CD4-positive, alpha-beta memory T cell (primary cell): ENCODE data around the gene NPEPL1. TPM values are rescaled to one million over a fixed set of nuclear protein-coding genes. Genes with fewer than 3 reads are reported as not detected.

Experiments
- CTCF ChIA-PET: fragments of 350-600 bp; sonication (Branson Sonifier 250); formaldehyde crosslinking; loops from one replicate; lab custom pipeline; 2021; ENCODE audit warnings: inconsistent platforms; ENCODE audit not compliant: partially characterized antibody; lab: Charles Lee
- POLR2A ChIA-PET: fragments of 350-600 bp; sonication (Branson Sonifier 250); formaldehyde crosslinking; loops from one replicate; lab custom pipeline; 2021; ENCODE audit not compliant: partially characterized antibody; lab: Charles Lee
- DNase-seq, 5 donors: peaks; one replicate each; pipeline versions ENCODE4 v3.0.0 to v3.0.0-alpha.2; 2020 to 2022; ENCODE audit warnings: mixed read lengths in 1 of 5
- H3K27ac ChIP-seq: one replicate; pipeline ENCODE4 v1.7.0; 2013; ENCODE audit warnings: low read depth, low read length
- H3K27me3 ChIP-seq: 2 replicates; pipeline ENCODE4 v1.7.0; 2013; ENCODE audit warnings: mild to moderate bottlenecking, low read length, moderate library complexity; ENCODE audit not compliant: insufficient read depth
- H3K36me3 ChIP-seq: 2 replicates; pipeline ENCODE4 v1.7.0; 2013; ENCODE audit warnings: mild to moderate bottlenecking, low read length, moderate library complexity; ENCODE audit not compliant: insufficient read depth
- H3K4me1 ChIP-seq: 2 replicates; pipeline ENCODE4 v1.7.0; 2013; ENCODE audit warnings: mild to moderate bottlenecking, low read length, moderate library complexity; ENCODE audit not compliant: insufficient read depth
- H3K4me3 ChIP-seq, 2 donors: one replicate each; pipeline ENCODE4 v1.7.0; 2013; ENCODE audit warnings: low read length in 2 of 2, mild to moderate bottlenecking in 1 of 2
- H3K9me3 ChIP-seq, 2 donors: one replicate each; pipeline ENCODE4 v1.7.0; 2013; ENCODE audit warnings: low read length in 2 of 2, control low read depth in 1 of 2; ENCODE audit not compliant: control insufficient read depth in 1 of 2
- H3K27ac Mint-ChIP-seq, 7 donors: one replicate each; pipeline ENCODE4 v1.8.0; 2020 to 2021; ENCODE audit warnings: mixed read lengths in 7 of 7, mild to moderate bottlenecking in 6 of 7, inconsistent platforms in 3 of 7, moderate library complexity in 3 of 7
- H3K27me3 Mint-ChIP-seq, 2 donors: one replicate each; pipeline ENCODE4 v1.8.0; 2020 to 2021; ENCODE audit warnings: mixed read lengths in 2 of 2
- H3K36me3 Mint-ChIP-seq, 2 donors: one replicate each; pipeline ENCODE4 v1.8.0; 2020 to 2021; ENCODE audit warnings: mixed read lengths in 2 of 2, inconsistent platforms in 1 of 2, mild to moderate bottlenecking in 1 of 2
- H3K4me1 Mint-ChIP-seq, 4 donors: one replicate each; pipeline ENCODE4 v1.8.0; 2020 to 2021; ENCODE audit warnings: mixed read lengths in 4 of 4, mild to moderate bottlenecking in 1 of 4
- H3K4me3 Mint-ChIP-seq, 8 donors: one replicate each; pipeline ENCODE4 v1.8.0; 2020 to 2021; ENCODE audit warnings: mixed read lengths in 8 of 8, mild to moderate bottlenecking in 7 of 8, moderate library complexity in 6 of 8, inconsistent platforms in 3 of 8
- H3K9me3 Mint-ChIP-seq, 8 donors: one replicate each; pipeline ENCODE4 v1.8.0; 2020 to 2021; ENCODE audit warnings: mixed read lengths in 8 of 8, mild to moderate bottlenecking in 5 of 8, inconsistent platforms in 3 of 8, moderate library complexity in 1 of 8
- intact Hi-C: fragments of 100-400 bp; cut with micrococcal nuclease; formaldehyde crosslinking; loops from one replicate; pipeline ENCODE4 v1.15.1; 2023
- polyA plus RNA-seq, 2 donors: library from polyadenylated mRNA; unstranded; fragments of 300-500 nt; fragmentation: Illumina TruSeq; gene quantifications; one replicate each; pipeline ENCODE4 v1.2.3, GENCODE V29; 2021
- total RNA-seq, 2 experiments: library from RNA; stranded (reverse); gene quantifications; one replicate each; pipeline ENCODE4 v1.2.3, GENCODE V29; 2021

Gene NPEPL1
- total and polyA plus RNA-seq, 4 experiments from 2014 or later: 8.9 to 44.8 (median 28.1) TPM

- peak overlapping the region in 1 of 7 donors; percentile 36 for H3K27ac Mint-ChIP-seq
- DNase-seq: no peak
- POLR2A ChIA-PET: interaction anchor here (1.2 kb wide), 1 partner anchor 12 kb away, joined by 4 read pairs; no protein-coding TSS in a partner anchor
These were observed 12.8 kb downstream of the NPEPL1 start for GRCh38 chr20:58705208-58705926.

DNA sequence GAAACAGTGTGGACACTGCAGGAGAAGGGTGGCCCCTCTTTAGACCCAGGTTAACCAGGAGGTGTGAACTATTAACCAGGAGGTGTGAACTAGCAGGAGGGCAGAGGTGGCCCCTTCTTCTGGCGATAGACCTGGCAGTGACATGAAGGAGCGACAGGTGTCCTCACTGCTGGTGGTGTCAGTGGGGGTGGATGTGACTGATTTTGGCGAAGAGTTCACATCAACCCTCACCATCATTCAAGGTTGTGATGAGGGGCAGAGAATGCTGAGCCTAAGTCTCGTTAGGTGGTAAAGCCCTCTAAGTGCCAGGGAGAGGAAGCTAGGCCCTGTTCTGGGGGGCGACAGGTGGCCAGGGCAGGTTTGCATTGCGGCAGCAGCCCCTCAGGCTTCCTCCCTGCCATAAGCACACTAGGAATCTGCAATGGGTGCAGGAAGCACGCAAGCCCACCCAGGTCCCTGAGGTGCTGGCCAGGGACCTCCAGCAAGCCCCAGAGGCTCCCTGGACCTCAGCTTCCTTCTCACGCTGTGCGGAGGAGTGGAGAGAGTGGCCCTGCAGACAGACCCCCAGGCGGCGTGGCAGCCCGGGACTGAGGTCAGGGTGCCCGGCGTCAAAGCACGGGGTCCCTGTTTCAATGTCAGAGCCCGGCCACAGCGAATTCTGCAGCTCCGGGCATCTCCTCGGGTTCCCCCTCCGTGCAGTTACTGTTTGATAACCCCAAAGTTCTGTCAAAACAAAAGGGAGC, 13.7 kb downstream of the NPEPL1 start:
- no peak for DNase-seq
- Histone ChIP-seq H3K4me1 (no peaks in the 10 kb centered on the region), H3K4me3 (no peak overlapping the region), H3K27ac (no peak overlapping the region), H3K27me3 (no peaks in the 10 kb centered on the region), H3K9me3 (no peaks in the 10 kb centered on the region), H3K36me3 (peaks cover 15% of the 10 kb centered on the region)
- peaks cover 29 to 36% of the 10 kb centered on the region in 2 donors for H3K36me3 Mint-ChIP-seq
- intact Hi-C loops: no loop called here
- no peak overlapping the region for H3K4me3 Mint-ChIP-seq
- CTCF ChIA-PET: interaction anchor here (1.1 to 1.5 kb wide), 3 partner anchors 11 to 49 kb away, joined by 3 to 4 read pairs (median 4); no protein-coding TSS in a partner anchor
- H3K27ac Mint-ChIP-seq: no peak overlapping the region
- POLR2A ChIA-PET: no interaction called here
- peaks cover 0 to 1% (median 0%) of the 10 kb centered on the region in 8 donors for H3K9me3 Mint-ChIP-seq
- H3K27me3 Mint-ChIP-seq: no peaks in the 10 kb centered on the region
- peaks cover 0 to 2% (median under 1%) of the 10 kb centered on the region in 4 donors for H3K4me1 Mint-ChIP-seq

More at GRCh38 chr20:58705208-58705926, 12.8 kb downstream of the NPEPL1 start:
- intact Hi-C loops: no loop called here
- Mint-ChIP-seq H3K9me3 (peaks cover 0 to 1% (median 0%) of the 10 kb centered on the region in 8 donors), H3K4me3 (no peak overlapping the region), H3K4me1 (peaks cover 0 to 2% (median under 1%) of the 10 kb centered on the region in 4 donors), H3K36me3 (peaks cover 32 to 40% of the 10 kb centered on the region in 2 donors), H3K27me3 (no peaks in the 10 kb centered on the region)
- Histone ChIP-seq H3K4me3 (no peak overlapping the region), H3K4me1 (no peaks in the 10 kb centered on the region), H3K36me3 (peaks cover 15% of the 10 kb centered on the region), H3K9me3 (no peaks in the 10 kb centered on the region), H3K27me3 (no peaks in the 10 kb centered on the region), H3K27ac (no peak overlapping the region)
- CTCF ChIA-PET: interaction anchor here (1.1 to 1.6 kb wide), 4 partner anchors 10 to 54 kb away, joined by 3 to 4 read pairs (median 4); partner anchors contain the start of gene STX16

DNA sequence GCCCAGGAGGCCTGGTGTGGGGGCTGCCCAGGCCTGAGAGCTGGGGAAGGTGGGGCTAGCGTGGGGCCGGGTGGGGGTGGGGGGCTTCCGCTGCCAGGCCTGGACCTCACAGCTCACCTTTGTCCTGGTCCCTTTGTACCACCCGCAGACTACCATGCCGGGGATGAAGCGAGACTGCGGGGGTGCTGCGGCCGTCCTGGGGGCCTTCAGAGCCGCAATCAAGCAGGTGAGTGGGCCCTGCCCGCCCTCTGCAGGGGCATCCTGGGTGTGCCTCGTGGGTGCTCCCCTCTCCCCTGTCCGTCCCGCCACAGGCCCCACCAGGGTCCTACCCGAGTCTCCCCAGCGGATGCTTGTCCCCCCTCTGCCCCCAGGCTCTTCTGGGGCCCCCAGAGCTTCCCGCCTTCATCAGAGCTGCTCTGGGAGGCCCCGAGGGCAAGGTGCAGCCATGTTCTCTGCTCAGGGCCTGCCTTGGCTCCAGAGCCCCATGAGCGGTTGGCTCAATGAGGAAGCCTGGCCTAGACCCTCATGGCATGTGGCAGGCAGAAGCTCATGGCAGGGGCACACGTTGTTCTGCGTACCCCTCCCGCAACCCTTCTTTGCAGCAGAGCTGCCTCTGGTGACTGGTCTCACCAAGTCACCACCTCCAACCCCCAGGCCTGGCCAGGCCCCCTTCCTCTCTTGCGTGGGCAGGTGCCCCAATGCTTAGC, 14.5 kb downstream of the NPEPL1 start:
- Histone ChIP-seq H3K27ac (no peak overlapping the region), H3K36me3 (peaks cover 15% of the 10 kb centered on the region), H3K9me3 (no peaks in the 10 kb centered on the region), H3K27me3 (no peaks in the 10 kb centered on the region), H3K4me1 (no peaks in the 10 kb centered on the region), H3K4me3 (no peak overlapping the region)
- Mint-ChIP-seq H3K27me3 (no peaks in the 10 kb centered on the region), H3K9me3 (peaks cover 0 to 1% (median 0%) of the 10 kb centered on the region in 8 donors), H3K4me1 (peaks cover 0 to 2% (median under 1%) of the 10 kb centered on the region in 4 donors), H3K4me3 (no peak overlapping the region), H3K36me3 (peaks cover 29 to 34% of the 10 kb centered on the region in 2 donors), H3K27ac (no peak overlapping the region)
- ChIA-PET CTCF (interaction anchor here (1.5 kb wide), 1 partner anchor 48 kb away, joined by 3 read pairs; no protein-coding TSS in a partner anchor), POLR2A (no interaction called here)
- DNase-seq: no peak
- intact Hi-C loops: no loop called here

- H3K9me3 ChIP-seq: no peaks in the 10 kb centered on the region
- H3K4me3 ChIP-seq: no peak overlapping the region
- no peak for DNase-seq
- Mint-ChIP-seq H3K9me3 (peaks cover 0 to 1% (median 0%) of the 10 kb centered on the region in 8 donors), H3K27me3 (no peaks in the 10 kb centered on the region), H3K27ac (no peak overlapping the region), H3K4me1 (peaks cover 0 to 2% (median 0%) of the 10 kb centered on the region in 4 donors), H3K4me3 (peak overlapping the region in 1 of 8 donors; percentile 52), H3K36me3 (peaks cover 22 to 28% of the 10 kb centered on the region in 2 donors)
- ChIA-PET POLR2A (no interaction called here), CTCF (interaction anchor here (1.5 kb wide), 1 partner anchor 47 kb away, joined by 3 read pairs; no protein-coding TSS in a partner anchor)
- intact Hi-C loops: no loop called here
- H3K27ac ChIP-seq: no peak overlapping the region
- H3K36me3 ChIP-seq: peaks cover 14% of the 10 kb centered on the region
- H3K27me3 ChIP-seq: no peaks in the 10 kb centered on the region
- no peaks in the 10 kb centered on the region for H3K4me1 ChIP-seq
These were observed 15.2 kb downstream of the NPEPL1 start for GRCh38 chr20:58707770-58708169.

GRCh38 chr20:58708246-58708931, 15.8 kb downstream of the NPEPL1 start:
- POLR2A ChIA-PET: no interaction called here

GRCh38 chr20:58709013-58709702, 16.6 kb downstream of the NPEPL1 start:
- Mint-ChIP-seq H3K36me3 (peaks cover 13 to 20% of the 10 kb centered on the region in 2 donors), H3K4me3 (no peak overlapping the region), H3K9me3 (peaks cover 0 to 1% (median 0%) of the 10 kb centered on the region in 8 donors), H3K27ac (peak overlapping the region in 1 of 7 donors; percentile 8), H3K4me1 (peaks cover 0 to 2% (median 0%) of the 10 kb centered on the region in 4 donors), H3K27me3 (no peaks in the 10 kb centered on the region)
- CTCF ChIA-PET: no interaction called here
- Histone ChIP-seq H3K4me3 (no peak overlapping the region), H3K36me3 (no peaks in the 10 kb centered on the region), H3K27me3 (no peaks in the 10 kb centered on the region), H3K4me1 (no peaks in the 10 kb centered on the region), H3K27ac (no peak overlapping the region), H3K9me3 (no peaks in the 10 kb centered on the region)
- DNase-seq: no peak
- intact Hi-C loops: no loop called here
- POLR2A ChIA-PET: no interaction called here

More at GRCh38 chr20:58708246-58708931, 15.8 kb downstream of the NPEPL1 start:
- H3K4me1 ChIP-seq: no peaks in the 10 kb centered on the region
- H3K27ac ChIP-seq: no peak overlapping the region
- CTCF ChIA-PET: interaction anchor here (1.5 kb wide), 1 partner anchor 47 kb away, joined by 3 read pairs; no protein-coding TSS in a partner anchor
- Mint-ChIP-seq H3K27me3 (no peaks in the 10 kb centered on the region), H3K9me3 (peaks cover 0 to 1% (median 0%) of the 10 kb centered on the region in 8 donors), H3K36me3 (peaks cover 16 to 23% of the 10 kb centered on the region in 2 donors), H3K4me3 (no peak overlapping the region), H3K4me1 (peaks cover 0 to 2% (median 0%) of the 10 kb centered on the region in 4 donors), H3K27ac (no peak overlapping the region)
- no peak for DNase-seq
- H3K4me3 ChIP-seq: no peak overlapping the region
- no peaks in the 10 kb centered on the region for H3K27me3 ChIP-seq
- peaks cover 8% of the 10 kb centered on the region for H3K36me3 ChIP-seq
- H3K9me3 ChIP-seq: no peaks in the 10 kb centered on the region
- intact Hi-C loops: no loop called here
